Lung (tissue), 12 donors: Measurements from ENCODE around the gene SLC9A9. TPM values are rescaled to one million over a fixed set of nuclear protein-coding genes. Genes with fewer than 3 reads are reported as not detected.

ENCODE experiments used
- ATAC-seq: fragments of 200-7000 bp; cut with Tn5 transposase; one replicate; pipeline ENCODE4 v1.9.1; 2020; ENCODE audit warnings: moderate number of reproducible peaks; ENCODE audit not compliant: insufficient read depth, low FRiP score
- DNase-seq, 3 donors: peaks; one replicate each; pipeline ENCODE4 v3.0.0-alpha.2; 2013 to 2017
- H3K27ac ChIP-seq, 2 donors: one replicate each; pipeline ENCODE4 v1.5.1; 2013; ENCODE audit warnings: mild to moderate bottlenecking in 2 of 2, moderate library complexity in 2 of 2, control low read depth in 1 of 2, inconsistent platforms in 1 of 2, low read depth in 1 of 2, low read length in 1 of 2
- H3K27me3 ChIP-seq, 3 donors: one replicate each; pipeline ENCODE4 v1.5.1; 2013; ENCODE audit warnings: low read length in 2 of 3; ENCODE audit not compliant: control insufficient read depth in 3 of 3, insufficient read depth in 3 of 3
- H3K36me3 ChIP-seq, 4 donors: one replicate each; pipeline ENCODE4 v1.5.1; 2013; ENCODE audit warnings: low read length in 4 of 4, mild to moderate bottlenecking in 1 of 4, moderate library complexity in 1 of 4; ENCODE audit not compliant: control insufficient read depth in 4 of 4, insufficient read depth in 4 of 4
- H3K4me1 ChIP-seq, 5 donors: one replicate each; pipeline ENCODE4 v1.5.1; 2013; ENCODE audit warnings: low read length in 5 of 5, mild to moderate bottlenecking in 2 of 5, moderate library complexity in 1 of 5; ENCODE audit not compliant: control insufficient read depth in 5 of 5, insufficient read depth in 5 of 5
- H3K4me3 ChIP-seq: one replicate; pipeline ENCODE4 v1.5.1; 2013; ENCODE audit warnings: mild to moderate bottlenecking, control low read depth, moderate library complexity
- H3K9ac ChIP-seq, 2 donors: one replicate each; pipeline ENCODE4 v1.5.1; 2013; ENCODE audit warnings: low read length in 2 of 2, control low read depth in 1 of 2; ENCODE audit not compliant: insufficient read depth in 1 of 2
- H3K9me3 ChIP-seq, 4 donors: one replicate each; pipeline ENCODE4 v1.5.1; 2013; ENCODE audit warnings: low read length in 3 of 4, mild to moderate bottlenecking in 1 of 4, moderate library complexity in 1 of 4; ENCODE audit not compliant: control insufficient read depth in 4 of 4, insufficient read depth in 3 of 4
- CTCF ChIP-seq: IDR thresholded peaks from 2 replicates; pipeline ENCODE4 v1.5.1; 2012; ENCODE audit warnings: mild to moderate bottlenecking; ENCODE audit errors: control extremely low read depth, extremely low read depth
- WGBS, 2 donors: extraction: QIAGEN DNeasy Blood & Tissue Kit; methylation state at CpG; one replicate each; pipeline ENCODE4 v1.1.7; 2013; 5-methylcytosine and 5-hydroxymethylcytosine counted together
- polyA plus RNA-seq, 2 donors: library from polyadenylated mRNA; stranded (reverse); fragments of 200-250 nt; gene quantifications; one replicate each; pipeline ENCODE4 v1.2.1, GENCODE V29; 2013
- total RNA-seq, 2 donors: library from RNA; depleted of rRNA in 1 of 2; stranded (reverse); fragments of >200 nt in 1 of 2; gene quantifications; one replicate each; pipeline ENCODE4 v1.2.1, GENCODE V29; 2014 to 2021
- donor health status: control.
- donor health status: control.
- donor health status: Bipolar disorder and iron deficiency.
- donor health status: healthy.
- donor health status: DM: yes; HTN: yes; CAD: no.

The SLC9A9 gene
- total and polyA plus RNA-seq, 4 donors: 2.2 to 66.3 (median 8.2) TPM

GRCh38 chr3:143794793-143795462 is 53.3 kb downstream of the SLC9A9 start:
- Histone ChIP-seq H3K4me1 (peaks cover 0 to 9% (median 0%) of the 10 kb centered on the region in 5 donors), H3K9me3 (peaks cover 0 to 4% (median 0%) of the 10 kb centered on the region in 4 donors), H3K9ac (no peak overlapping the region), H3K27me3 (no peaks in the 10 kb centered on the region), H3K27ac (no peak overlapping the region), H3K4me3 (no peak overlapping the region), H3K36me3 (no peaks in the 10 kb centered on the region)
- WGBS, 2 donors: 90 to 93% methylated on average over 6 of the region's 6 CpGs
- DNase-seq: no peak
- no peak for ATAC-seq
- TF ChIP-seq CTCF: no peak

DNA sequence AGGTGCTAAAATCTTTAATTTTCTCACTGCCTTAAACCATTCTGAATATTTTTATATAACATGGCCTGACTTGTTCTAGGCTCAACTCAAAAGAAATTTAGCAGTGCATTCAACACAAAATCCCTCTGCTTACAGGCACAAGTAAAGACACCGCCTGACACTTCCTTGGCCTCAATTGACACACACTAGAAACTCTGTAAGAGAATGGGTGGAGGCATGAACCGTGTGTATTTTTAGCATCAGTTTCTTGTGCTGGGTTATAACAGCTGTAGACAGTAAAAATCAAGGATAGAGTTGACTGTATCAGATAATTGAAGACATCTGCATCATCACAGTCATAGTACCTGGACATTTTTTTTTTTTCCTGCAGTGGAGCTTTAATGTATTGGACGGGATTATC is 54.3 kb downstream of the SLC9A9 start:
- ATAC-seq: no peak
- no peak for DNase-seq
- Histone ChIP-seq H3K36me3 (no peaks in the 10 kb centered on the region), H3K9me3 (peaks cover 0 to 4% (median 0%) of the 10 kb centered on the region in 4 donors), H3K9ac (no peak overlapping the region), H3K4me1 (peaks cover 0 to 9% (median 0%) of the 10 kb centered on the region in 5 donors), H3K4me3 (no peak overlapping the region), H3K27ac (no peak overlapping the region), H3K27me3 (no peaks in the 10 kb centered on the region)
- no peak for TF ChIP-seq CTCF
- WGBS, 2 donors: 71 to 83% methylated on average over 3 of the region's 3 CpGs

GRCh38 chr3:143791386-143791785 is 56.9 kb downstream of the SLC9A9 start:
- Histone ChIP-seq H3K27me3 (no peaks in the 10 kb centered on the region), H3K9me3 (peaks cover 0 to 4% (median 0%) of the 10 kb centered on the region in 4 donors), H3K4me1 (peaks cover 0 to 12% (median 7%) of the 10 kb centered on the region in 5 donors), H3K27ac (no peak overlapping the region), H3K4me3 (no peak overlapping the region), H3K36me3 (no peaks in the 10 kb centered on the region), H3K9ac (no peak overlapping the region)
- TF ChIP-seq CTCF: no peak
- no peak for DNase-seq
- WGBS, 2 donors: 87 to 90% methylated on average over 2 of the region's 2 CpGs
- ATAC-seq: no peak
